Activated CD4-positive, alpha-beta T cell treated with anti-CD3 and anti-CD28 coated beads, Interleukin-2, Interleukin-6, amounts not matched to agents 100 ng/mL and 50 ng/mL, durations not matched to agents 16 hours and 8 hours (primary cell): ENCODE results near the gene CHCHD6.

Source experiments
- DNase-seq: peaks from one replicate; pipeline ENCODE4 v3.0.0-alpha.2; 2020

Gene CHCHD6

GRCh38 chr3:126867190-126867862 is 163.3 kb downstream of the CHCHD6 start:
- DNase-seq, result no peak

- DNase-seq, result no peak
These were observed 163.8 kb downstream of the CHCHD6 start for GRCh38 chr3:126867863-126868200.

GRCh38 chr3:126870608-126871210 is 166.7 kb downstream of the CHCHD6 start:
- DNase-seq, result no peak

- DNase-seq, result no peak
These were observed 168.8 kb downstream of the CHCHD6 start for GRCh38 chr3:126872701-126873342.

GRCh38 chr3:126873416-126873815 is 169.4 kb downstream of the CHCHD6 start:
- no peak for DNase-seq

- DNase-seq, result no peak
These were observed 174.6 kb downstream of the CHCHD6 start for GRCh38 chr3:126878664-126879063.

GRCh38 chr3:126880901-126881300 is 176.9 kb downstream of the CHCHD6 start:
- no peak for DNase-seq

- no peak for DNase-seq
These were observed 177.8 kb downstream of the CHCHD6 start for GRCh38 chr3:126881861-126882260.

GRCh38 chr3:126883241-126883640 is 179.2 kb downstream of the CHCHD6 start:
- DNase-seq, result no peak

GRCh38 chr3:126885425-126885824 is 181.4 kb downstream of the CHCHD6 start:
- no peak for DNase-seq

GRCh38 chr3:126886217-126886616 is 182.2 kb downstream of the CHCHD6 start:
- DNase-seq, result no peak

- DNase-seq, result no peak
These were observed 183.6 kb downstream of the CHCHD6 start for GRCh38 chr3:126887686-126888085.

GRCh38 chr3:126888186-126888760 is 184.2 kb downstream of the CHCHD6 start:
- no peak for DNase-seq

GRCh38 chr3:126889276-126890201 is 185.5 kb downstream of the CHCHD6 start:
- no peak for DNase-seq

- DNase-seq, result no peak
These were observed 187.1 kb downstream of the CHCHD6 start for GRCh38 chr3:126891141-126891540.

GRCh38 chr3:126891791-126892190 is 187.8 kb downstream of the CHCHD6 start:
- DNase-seq, result no peak

GRCh38 chr3:126893651-126894050 is 189.6 kb downstream of the CHCHD6 start:
- no peak for DNase-seq

GRCh38 chr3:126894475-126894874 is 190.4 kb downstream of the CHCHD6 start:
- no peak for DNase-seq

- no peak for DNase-seq
These were observed 191.4 kb downstream of the CHCHD6 start for GRCh38 chr3:126895178-126896066.

GRCh38 chr3:126896067-126896441 is 192.0 kb downstream of the CHCHD6 start:
- DNase-seq, result no peak

- no peak for DNase-seq
These were observed 192.9 kb downstream of the CHCHD6 start for GRCh38 chr3:126896968-126897367.

GRCh38 chr3:126897943-126898342 is 193.9 kb downstream of the CHCHD6 start:
- no peak for DNase-seq
